GM10266 (cell line): ENCODE measurements around the gene ACTR6.

Source experiments
- DNase-seq: peaks from one replicate; pipeline ENCODE4 v3.0.0; 2012; ENCODE audit errors: extremely low spot score
- TF ChIP-seq, protein P1 (sequence below): IDR thresholded peaks from 2 replicates; pipeline ENCODE4 v1.5.1; 2012; ENCODE audit warnings: mild to moderate bottlenecking, low read depth; ENCODE audit not compliant: control insufficient read depth, insufficient read depth; ENCODE audit errors: missing control alignments

ACTR6 gene

GRCh38 chr12:100197486-100197885, 3.1 kb upstream of the ACTR6 start:
- no peak for DNase-seq
- TF ChIP-seq, protein P1, sequence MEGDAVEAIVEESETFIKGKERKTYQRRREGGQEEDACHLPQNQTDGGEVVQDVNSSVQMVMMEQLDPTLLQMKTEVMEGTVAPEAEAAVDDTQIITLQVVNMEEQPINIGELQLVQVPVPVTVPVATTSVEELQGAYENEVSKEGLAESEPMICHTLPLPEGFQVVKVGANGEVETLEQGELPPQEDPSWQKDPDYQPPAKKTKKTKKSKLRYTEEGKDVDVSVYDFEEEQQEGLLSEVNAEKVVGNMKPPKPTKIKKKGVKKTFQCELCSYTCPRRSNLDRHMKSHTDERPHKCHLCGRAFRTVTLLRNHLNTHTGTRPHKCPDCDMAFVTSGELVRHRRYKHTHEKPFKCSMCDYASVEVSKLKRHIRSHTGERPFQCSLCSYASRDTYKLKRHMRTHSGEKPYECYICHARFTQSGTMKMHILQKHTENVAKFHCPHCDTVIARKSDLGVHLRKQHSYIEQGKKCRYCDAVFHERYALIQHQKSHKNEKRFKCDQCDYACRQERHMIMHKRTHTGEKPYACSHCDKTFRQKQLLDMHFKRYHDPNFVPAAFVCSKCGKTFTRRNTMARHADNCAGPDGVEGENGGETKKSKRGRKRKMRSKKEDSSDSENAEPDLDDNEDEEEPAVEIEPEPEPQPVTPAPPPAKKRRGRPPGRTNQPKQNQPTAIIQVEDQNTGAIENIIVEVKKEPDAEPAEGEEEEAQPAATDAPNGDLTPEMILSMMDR: no peak

GRCh38 chr12:100199023-100199346, 1.6 kb upstream of the ACTR6 start:
- TF ChIP-seq, protein P1: no peak
- DNase-seq: no peak

DNA sequence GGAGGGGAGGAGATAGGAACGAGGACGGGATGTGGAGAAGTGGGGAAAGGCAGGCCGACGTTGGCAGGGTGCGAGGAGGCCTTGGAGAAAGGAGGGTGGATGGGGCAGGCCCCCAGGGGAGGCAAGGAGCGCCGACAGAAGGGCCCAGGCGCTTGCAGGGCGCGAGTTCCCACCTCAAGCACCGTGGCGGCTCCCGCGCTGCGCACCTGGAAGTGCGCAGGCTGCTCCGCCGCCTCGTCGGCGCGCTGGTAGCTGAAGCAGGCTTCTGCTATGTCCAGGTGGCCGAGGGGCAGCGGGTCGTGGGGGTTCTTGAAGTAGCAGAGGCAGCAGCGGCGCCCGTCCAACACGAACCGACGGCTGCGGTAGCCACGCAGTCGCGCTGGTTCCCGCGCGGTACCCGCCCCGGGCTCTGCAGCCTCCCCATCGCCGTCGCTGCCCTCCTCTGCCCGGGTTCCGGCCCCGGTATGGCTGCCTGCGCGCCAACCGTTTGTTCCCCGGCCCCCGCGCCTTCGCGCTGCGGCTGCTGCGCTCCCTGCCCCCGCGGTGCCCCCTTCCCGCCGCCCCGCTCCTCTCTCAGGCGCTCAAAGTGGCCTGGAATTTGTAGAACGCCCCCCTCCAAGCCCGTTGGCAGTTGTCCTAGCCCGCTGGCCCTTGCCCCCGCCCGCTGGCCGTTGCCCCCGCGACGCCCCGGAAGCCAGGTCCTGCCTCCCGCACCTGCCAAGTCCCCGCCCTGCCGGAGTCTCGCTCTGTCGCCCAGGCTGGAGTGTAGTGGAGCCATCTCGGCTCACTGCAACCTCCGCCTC, 1.1 kb upstream of the ACTR6 start:
- TF ChIP-seq, protein P1: no peak
- peak; percentile 84 for DNase-seq

DNA sequence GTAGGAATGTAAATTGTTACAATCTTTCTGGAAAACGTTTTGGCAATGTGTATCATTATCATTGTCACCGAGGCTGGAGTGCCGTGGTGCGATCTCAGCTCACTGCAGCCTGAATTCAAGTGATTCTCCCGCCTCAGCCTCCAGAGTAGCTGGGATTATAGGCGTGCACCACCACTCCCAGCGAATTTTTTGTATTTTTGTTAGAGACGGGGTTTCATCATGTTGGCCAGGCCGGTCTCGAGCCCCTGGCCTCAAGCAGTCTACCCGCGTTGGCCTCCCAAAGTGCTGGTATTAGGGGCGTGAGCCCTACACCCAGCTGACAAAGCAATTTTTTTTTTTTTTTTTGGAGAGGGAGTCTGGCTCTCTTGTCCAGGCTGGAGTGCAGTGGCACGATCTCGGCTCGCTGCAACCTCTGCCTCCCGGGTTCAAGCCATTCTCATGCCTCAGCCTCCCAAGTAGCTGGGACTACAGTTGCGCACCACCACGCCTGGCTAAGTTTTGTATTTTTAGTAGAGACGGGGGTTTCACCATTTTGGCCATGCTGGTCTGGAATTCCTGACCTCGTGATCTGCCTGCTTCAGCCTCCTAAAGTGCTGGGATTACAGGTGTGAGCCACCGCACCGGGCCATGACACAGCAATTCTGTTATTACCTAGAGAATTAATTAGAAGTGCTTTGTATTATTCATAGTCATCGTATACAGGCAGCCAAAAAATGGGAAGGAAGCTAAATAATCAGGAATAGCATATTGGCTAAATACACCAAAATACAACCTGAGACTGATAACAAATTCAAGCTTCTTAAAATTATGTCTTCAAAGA, 1.2 kb downstream of the ACTR6 start:
- DNase-seq: no peak
- TF ChIP-seq, protein P1: no peak

GRCh38 chr12:100207311-100207710, 6.7 kb downstream of the ACTR6 start:
- no peak for DNase-seq
- TF ChIP-seq, protein P1: no peak

DNA sequence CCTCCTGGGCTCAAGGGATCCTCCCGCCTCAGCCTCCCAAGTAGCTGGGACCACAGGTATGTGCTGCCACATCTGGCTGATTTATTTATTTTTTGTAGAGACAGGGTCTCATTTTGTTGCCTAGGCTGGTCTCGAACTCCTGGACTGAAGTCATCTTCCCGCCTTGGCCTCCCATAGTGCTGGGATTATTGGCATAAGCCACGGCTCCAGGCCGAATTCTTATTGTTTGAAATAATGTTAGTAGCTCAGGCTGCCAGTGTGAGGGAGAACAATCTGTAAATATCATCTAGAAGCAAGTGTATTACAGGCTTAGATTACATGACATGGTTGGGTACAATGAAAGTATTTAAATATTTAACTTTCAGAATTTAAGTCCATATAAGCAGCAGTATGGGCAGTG, 8.2 kb downstream of the ACTR6 start:
- DNase-seq: no peak
- TF ChIP-seq, protein P1: no peak

DNA sequence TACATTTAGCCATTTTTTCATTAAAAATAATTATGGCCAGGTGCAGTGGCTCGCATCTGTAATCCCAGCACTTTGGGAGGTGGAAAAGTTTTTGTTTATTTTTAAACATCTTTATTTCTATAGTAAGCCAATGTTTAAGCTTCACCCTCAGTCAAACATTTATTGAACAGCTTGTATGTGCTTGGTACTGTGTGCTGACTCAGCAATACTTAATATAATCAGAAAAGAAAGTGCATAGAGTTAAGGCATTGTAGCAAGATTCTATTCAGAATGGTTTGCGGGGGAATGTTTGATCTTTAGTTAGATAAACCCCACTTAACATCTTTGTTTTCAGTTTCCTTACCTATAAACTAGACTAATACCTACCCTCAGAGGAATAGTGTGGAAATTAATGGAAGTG, 11.1 kb downstream of the ACTR6 start:
- DNase-seq: no peak

More for the DNA sequence above, 11.1 kb downstream of the ACTR6 start:
- TF ChIP-seq, protein P1: no peak
